MCF 10A (cell line): ENCODE data around the gene TRPC4AP. TPM values are rescaled to one million over a fixed set of nuclear protein-coding genes. Genes with fewer than 3 reads are reported as not detected.
"Not testable (repeated sequence)": the region's sequence is repeated elsewhere in the genome, so short reads cannot be mapped to it uniquely, and the experiment has no call there.

ENCODE experiments used
- BruUV-seq: library from RNA; stranded (reverse); fragments of 400-500 nt; replicated peaks from 2 replicates; lab custom pipeline; 2021; lab: Mats Ljungman, UMichigan
- CTCF ChIA-PET: fragments of 300-600 bp; sonication (Branson Sonifier 250); formaldehyde crosslinking; extraction: SDS; loops from one replicate; lab custom pipeline; 2021; ENCODE audit warnings: antibody characterized with exemption, inconsistent platforms; lab: Yijun Ruan, JAX
- POLR2A ChIA-PET: fragments of 300-600, 350-650 bp; sonication (Branson Sonifier 250); formaldehyde crosslinking; extraction: SDS; loops from one replicate; lab custom pipeline; 2020; ENCODE audit warnings: antibody characterized with exemption, inconsistent platforms; lab: Yijun Ruan, JAX
- DNase-seq: peaks from one replicate; pipeline ENCODE4 v3.0.0-alpha.2; 2018; ENCODE audit not compliant: unreplicated experiment
- H3K27ac Mint-ChIP-seq: one replicate; pipeline ENCODE4 v1.8.0; 2022; ENCODE audit warnings: mild to moderate bottlenecking, low read depth, mixed read lengths; ENCODE audit not compliant: unreplicated experiment
- H3K27me3 Mint-ChIP-seq: one replicate; pipeline ENCODE4 v1.8.0; 2022; ENCODE audit warnings: mixed read lengths; ENCODE audit not compliant: insufficient read depth, unreplicated experiment
- H3K36me3 Mint-ChIP-seq: one replicate; pipeline ENCODE4 v1.8.0; 2022; ENCODE audit warnings: mild to moderate bottlenecking, moderate library complexity, mixed read lengths; ENCODE audit not compliant: insufficient read depth, unreplicated experiment
- H3K4me1 Mint-ChIP-seq: one replicate; pipeline ENCODE4 v1.8.0; 2022; ENCODE audit warnings: mixed read lengths; ENCODE audit not compliant: insufficient read depth, unreplicated experiment
- H3K4me3 Mint-ChIP-seq: one replicate; pipeline ENCODE4 v1.8.0; 2022; ENCODE audit warnings: mild to moderate bottlenecking, moderate library complexity, mixed read lengths; ENCODE audit not compliant: unreplicated experiment
- H3K9me3 Mint-ChIP-seq: one replicate; pipeline ENCODE4 v1.8.0; 2022; ENCODE audit warnings: mixed read lengths; ENCODE audit not compliant: unreplicated experiment
- CTCF ChIP-seq: fragments of 200-600 bp; IDR thresholded peaks from one replicate; pipeline ENCODE4 v1.8.0; 2022; ENCODE audit warnings: antibody characterized with exemption, mild to moderate bottlenecking; ENCODE audit not compliant: unreplicated experiment
- intact Hi-C: fragments of 100-400 bp; cut with micrococcal nuclease; formaldehyde crosslinking; loops from 2 replicates; pipeline ENCODE4 v1.14.1; 2022
- total RNA-seq: library from RNA; stranded (reverse); gene quantifications from 2 replicates; pipeline ENCODE4 v1.2.3, GENCODE V29; 2022

TRPC4AP gene
- total RNA-seq, 1 experiment from 2014 or later, result 51.8 TPM

GRCh38 chr20:35077872-35078271 is 14.7 kb downstream of the TRPC4AP start:
- TF ChIP-seq CTCF, result no peak

GRCh38 chr20:35077341-35077740 is 15.3 kb downstream of the TRPC4AP start:
- Mint-ChIP-seq H3K9me3 (peaks cover 8% of the 10 kb centered on the region), H3K27me3 (no peaks in the 10 kb centered on the region), H3K4me3 (no peak overlapping the region), H3K36me3 (peaks cover 34% of the 10 kb centered on the region), H3K4me1 (peaks cover 11% of the 10 kb centered on the region), H3K27ac (peak overlapping the region; percentile 87)
- DNase-seq, result no peak
- BruUV-seq, result TSS peak; percentile 5
- intact Hi-C loops, result no loop called here
- ChIA-PET POLR2A (interaction anchor here (1.1 to 1.4 kb wide), 2 partner anchors 12 to 13 kb away, joined by 3 read pairs; no protein-coding TSS in a partner anchor), CTCF (interaction anchor here (0.8 to 1.1 kb wide), 2 partner anchors 15 to 18 kb away, joined by 3 to 4 read pairs; no protein-coding TSS in a partner anchor)
- TF ChIP-seq CTCF, result no peak

More at GRCh38 chr20:35077872-35078271, 14.7 kb downstream of the TRPC4AP start:
- peaks cover 11% of the 10 kb centered on the region for H3K4me1 Mint-ChIP-seq
- POLR2A ChIA-PET, result no interaction called here
- peaks cover 35% of the 10 kb centered on the region for H3K36me3 Mint-ChIP-seq
- H3K4me3 Mint-ChIP-seq, result no peak overlapping the region
- H3K27me3 Mint-ChIP-seq, result no peaks in the 10 kb centered on the region
- peaks cover 8% of the 10 kb centered on the region for H3K9me3 Mint-ChIP-seq
- H3K27ac Mint-ChIP-seq, result peak overlapping the region; percentile 87
- intact Hi-C loops, result no loop called here
- DNase-seq, result no peak
- BruUV-seq, result no TSS peak
- CTCF ChIA-PET, result interaction anchor here (0.8 to 1.1 kb wide), 2 partner anchors 14 to 18 kb away, joined by 3 to 4 read pairs; no protein-coding TSS in a partner anchor

GRCh38 chr20:35071436-35072153 is 21.0 kb downstream of the TRPC4AP start:
- H3K27me3 Mint-ChIP-seq, H3K4me3 Mint-ChIP-seq, DNase-seq, intact Hi-C loops, H3K9me3 Mint-ChIP-seq, BruUV-seq, POLR2A ChIA-PET, CTCF ChIA-PET, H3K27ac Mint-ChIP-seq, H3K4me1 Mint-ChIP-seq: not testable (repeated sequence)
- peaks cover 35% of the 10 kb centered on the region for H3K36me3 Mint-ChIP-seq

- Mint-ChIP-seq H3K4me1 (no peaks in the 10 kb centered on the region), H3K9me3 (no peaks in the 10 kb centered on the region), H3K27ac (no peak overlapping the region), H3K27me3 (no peaks in the 10 kb centered on the region), H3K36me3 (peaks cover 45% of the 10 kb centered on the region), H3K4me3 (no peak overlapping the region)
- no peak for TF ChIP-seq CTCF
- BruUV-seq, result no TSS peak
- intact Hi-C loops, result no loop called here
- DNase-seq, result peak; percentile 14
- ChIA-PET POLR2A (interaction anchor here (1.0 to 1.3 kb wide), 2 partner anchors 9 to 11 kb away, joined by 3 read pairs; no protein-coding TSS in a partner anchor), CTCF (interaction anchor here (2.7 kb wide), 1 partner anchor 30 kb away, joined by 13 read pairs; no protein-coding TSS in a partner anchor)
Observed at GRCh38 chr20:35066194-35066593, 26.4 kb downstream of the TRPC4AP start.
